RWPE1 (cell line): Measurements from ENCODE around the gene UBA7.
"Not testable (repeated sequence)": the region's sequence is repeated elsewhere in the genome, so short reads cannot be mapped to it uniquely, and the experiment has no call there.

Experiments
- CTCF ChIA-PET: fragments of 350-600 bp; sonication (Branson Sonifier 250); formaldehyde crosslinking; extraction: SDS; loops from one replicate; lab custom pipeline; 2021; lab: Yijun Ruan, JAX
- POLR2A ChIA-PET: fragments of 400-600 bp; formaldehyde crosslinking; extraction: SDS; loops from one replicate; lab custom pipeline; 2020; ENCODE audit warnings: antibody characterized with exemption; ENCODE audit not compliant: low non-redundant PET; lab: Yijun Ruan, JAX
- DNase-seq: peaks from one replicate; pipeline ENCODE4 v3.0.0; 2012; ENCODE audit warnings: low spot score
- H3K27ac ChIP-seq: fragments of 450-650 bp; 2 replicates; pipeline ENCODE4 v1.5.1; 2017
- TF ChIP-seq, protein P1 (sequence below): fragments of 450-650 bp; conservative IDR thresholded peaks from 2 replicates; pipeline ENCODE4 v1.5.1; 2017; ENCODE audit warnings: low read depth, mild to moderate bottlenecking

UBA7 gene

DNA sequence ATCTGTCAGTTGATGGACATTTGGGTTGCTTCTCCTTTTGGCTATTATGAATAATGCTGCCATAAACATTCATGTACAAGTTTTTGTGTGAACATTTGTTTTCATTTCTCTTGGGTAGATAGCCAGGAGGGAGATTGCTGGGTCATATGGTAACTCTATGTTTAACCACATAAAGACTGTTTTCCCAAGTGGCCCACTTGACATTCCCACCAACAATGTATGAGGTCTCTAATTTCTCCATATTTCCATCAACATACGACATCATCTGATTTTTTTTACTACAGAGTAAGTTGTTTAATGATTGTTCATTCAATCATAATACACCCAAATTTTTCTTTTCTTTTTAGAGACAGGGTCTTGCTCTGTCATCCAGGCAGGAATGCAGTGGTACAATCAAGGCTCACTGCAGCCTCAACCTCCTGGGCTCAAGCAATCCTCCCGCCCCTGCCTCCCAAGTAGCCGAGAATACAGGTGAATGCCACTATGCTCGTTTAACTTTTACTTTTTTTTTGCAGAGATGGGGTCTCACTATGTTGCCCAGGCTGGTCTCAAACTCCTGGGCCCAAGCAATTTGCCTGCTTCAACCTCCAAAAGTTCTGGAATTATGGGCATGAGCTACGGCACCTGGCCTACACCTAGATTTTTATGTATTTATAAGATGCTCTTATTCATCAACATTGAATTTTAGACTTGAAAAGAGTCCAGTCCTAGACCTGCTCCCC, 34.2 kb downstream of the UBA7 start:
- ChIA-PET POLR2A (no interaction called here), CTCF (no interaction called here)
- DNase-seq: no peak
- TF ChIP-seq, protein P1, sequence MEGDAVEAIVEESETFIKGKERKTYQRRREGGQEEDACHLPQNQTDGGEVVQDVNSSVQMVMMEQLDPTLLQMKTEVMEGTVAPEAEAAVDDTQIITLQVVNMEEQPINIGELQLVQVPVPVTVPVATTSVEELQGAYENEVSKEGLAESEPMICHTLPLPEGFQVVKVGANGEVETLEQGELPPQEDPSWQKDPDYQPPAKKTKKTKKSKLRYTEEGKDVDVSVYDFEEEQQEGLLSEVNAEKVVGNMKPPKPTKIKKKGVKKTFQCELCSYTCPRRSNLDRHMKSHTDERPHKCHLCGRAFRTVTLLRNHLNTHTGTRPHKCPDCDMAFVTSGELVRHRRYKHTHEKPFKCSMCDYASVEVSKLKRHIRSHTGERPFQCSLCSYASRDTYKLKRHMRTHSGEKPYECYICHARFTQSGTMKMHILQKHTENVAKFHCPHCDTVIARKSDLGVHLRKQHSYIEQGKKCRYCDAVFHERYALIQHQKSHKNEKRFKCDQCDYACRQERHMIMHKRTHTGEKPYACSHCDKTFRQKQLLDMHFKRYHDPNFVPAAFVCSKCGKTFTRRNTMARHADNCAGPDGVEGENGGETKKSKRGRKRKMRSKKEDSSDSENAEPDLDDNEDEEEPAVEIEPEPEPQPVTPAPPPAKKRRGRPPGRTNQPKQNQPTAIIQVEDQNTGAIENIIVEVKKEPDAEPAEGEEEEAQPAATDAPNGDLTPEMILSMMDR: no peak
- H3K27ac ChIP-seq: no peak overlapping the region

DNA sequence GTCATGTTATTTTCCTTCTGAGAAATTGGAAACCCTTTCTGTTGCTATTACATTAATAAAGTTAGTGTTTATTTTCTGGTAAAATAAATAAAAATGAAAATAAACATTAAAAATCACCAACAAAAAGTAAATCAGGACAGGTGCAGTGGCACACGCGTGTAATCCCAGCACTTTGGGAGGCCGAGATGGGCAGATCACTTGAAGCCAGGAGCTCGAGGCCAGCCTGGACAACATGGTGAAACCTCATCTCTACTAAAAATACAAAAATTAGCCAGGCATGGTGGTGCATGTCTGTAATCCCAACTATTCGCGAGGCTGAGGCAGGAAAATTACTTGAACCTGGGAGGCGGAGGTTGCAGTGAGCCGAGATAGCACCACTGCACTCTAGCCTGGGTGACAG, 37.7 kb downstream of the UBA7 start:
- H3K27ac ChIP-seq, DNase-seq, POLR2A ChIA-PET, CTCF ChIA-PET: not testable (repeated sequence)

DNA sequence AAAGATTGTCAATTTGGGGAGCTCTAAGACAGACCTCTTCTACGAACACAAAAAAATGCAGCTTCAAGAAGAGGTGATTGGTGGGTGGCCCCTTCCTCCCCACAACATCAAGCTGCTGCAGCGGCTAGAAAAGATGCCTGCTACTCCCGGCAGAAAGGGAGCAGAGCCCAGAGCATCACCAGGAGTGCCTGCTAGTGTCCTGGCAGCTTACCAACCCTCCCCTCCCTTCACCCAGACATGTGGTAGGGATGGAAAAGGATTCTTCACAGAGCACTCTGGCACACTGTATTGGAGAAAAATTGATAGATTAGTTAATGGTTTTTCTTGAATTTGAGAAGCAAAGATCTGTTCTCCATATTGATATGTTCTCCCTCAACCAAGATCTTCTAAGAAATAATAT, 38.2 kb downstream of the UBA7 start:
- TF ChIP-seq, protein P1: no peak
- no peak overlapping the region for H3K27ac ChIP-seq
- POLR2A ChIA-PET: no interaction called here
- no peak for DNase-seq
- CTCF ChIA-PET: no interaction called here

DNA sequence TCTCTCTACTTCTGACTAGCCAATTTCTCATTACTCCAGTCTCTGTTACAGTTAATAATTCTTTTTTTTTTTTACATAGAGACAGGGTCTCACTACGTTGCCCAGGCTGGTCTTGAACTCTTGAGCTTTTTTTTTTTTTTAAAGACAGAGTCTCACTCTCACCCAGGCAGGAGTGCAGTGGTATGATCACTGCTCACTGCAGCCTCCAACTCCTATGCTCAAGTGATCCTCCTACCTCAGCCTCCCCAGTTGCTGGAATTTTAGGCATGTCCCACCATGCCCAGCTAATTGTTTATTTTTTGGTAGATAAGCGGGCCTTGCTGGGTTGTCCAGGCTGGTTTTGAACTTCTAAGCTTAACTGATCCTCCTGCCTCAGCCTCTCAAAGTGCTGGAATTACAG, 41.0 kb downstream of the UBA7 start:
- no peak overlapping the region for H3K27ac ChIP-seq
- CTCF ChIA-PET: no interaction called here
- TF ChIP-seq, protein P1: no peak
- POLR2A ChIA-PET: no interaction called here
- no peak for DNase-seq

DNA sequence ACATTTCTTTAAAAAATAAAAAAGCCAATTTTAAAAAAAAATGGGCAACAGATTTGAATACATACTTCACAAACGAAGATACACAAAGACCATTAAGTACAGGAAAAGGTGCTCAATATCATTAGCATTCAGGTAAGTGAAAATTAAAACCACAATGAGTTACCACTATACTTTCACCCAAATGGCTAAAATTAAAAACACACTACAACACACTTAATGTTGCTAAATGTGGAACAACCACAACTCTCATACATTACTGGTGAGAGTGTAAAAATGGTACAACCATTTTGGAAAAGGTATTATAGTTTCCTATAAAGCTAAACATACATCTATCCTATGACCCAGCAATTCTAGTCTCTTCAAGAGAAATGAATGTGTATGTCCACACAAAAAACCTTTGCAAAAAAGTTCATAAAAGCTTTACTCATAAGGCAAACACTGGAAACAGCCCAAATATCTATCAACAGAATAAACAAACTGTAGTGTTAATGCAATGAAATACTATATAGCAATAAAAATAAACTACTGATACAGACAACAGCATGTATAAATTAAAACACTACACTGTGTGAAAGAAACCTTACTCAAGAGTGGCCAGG, 42.3 kb downstream of the UBA7 start:
- ChIA-PET CTCF (interaction anchor here (0.7 kb wide), 1 partner anchor 24 kb away, joined by 5 read pairs; no protein-coding TSS in a partner anchor), POLR2A (no interaction called here)
- H3K27ac ChIP-seq: no peak overlapping the region
- TF ChIP-seq, protein P1: no peak
- no peak for DNase-seq

DNA sequence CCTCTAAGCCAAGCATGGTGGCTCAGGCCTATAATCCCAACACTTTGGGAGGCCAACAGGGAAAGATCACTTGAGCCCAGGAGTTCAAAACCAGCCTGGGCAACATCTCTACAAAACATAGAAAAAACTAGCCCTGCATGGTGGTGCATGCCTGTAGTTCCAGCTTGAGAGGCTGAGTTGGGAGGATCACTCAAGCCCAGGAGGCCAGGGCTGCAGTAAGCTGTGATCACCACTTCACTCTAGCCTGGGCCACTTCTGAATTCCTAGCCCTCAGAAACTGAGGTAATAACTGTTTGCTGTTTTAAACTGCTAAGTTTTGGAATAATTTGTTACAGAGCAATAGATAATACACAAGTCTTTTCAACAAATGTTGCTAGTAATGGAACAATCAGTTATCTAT, 43.8 kb downstream of the UBA7 start:
- ChIA-PET POLR2A (no interaction called here), CTCF (interaction anchor here (0.8 kb wide), 1 partner anchor 12 kb away, joined by 3 read pairs; no protein-coding TSS in a partner anchor)
- no peak for DNase-seq
- no peak overlapping the region for H3K27ac ChIP-seq
- TF ChIP-seq, protein P1: no peak
